Stimulated activated CD4-positive, alpha-beta T cell treated with anti-CD3 and anti-CD28 coated beads, Interleukin-15, amount 100 ng/mL, for 24 hours (primary cell): ENCODE results near the gene RAPGEF6.
"Not testable (repeated sequence)": the region's sequence is repeated elsewhere in the genome, so short reads cannot be mapped to it uniquely, and the experiment has no call there.

Experiments used
- DNase-seq: peaks from one replicate; pipeline ENCODE4 v3.0.0-alpha.2; 2020

RAPGEF6 gene

GRCh38 chr5:131641494-131641893, 6.5 kb upstream of the RAPGEF6 start:
- DNase-seq: no peak

GRCh38 chr5:131640043-131640856, 5.2 kb upstream of the RAPGEF6 start:
- DNase-seq: peak; percentile 66

GRCh38 chr5:131639148-131639547, 4.1 kb upstream of the RAPGEF6 start:
- DNase-seq: no peak

- DNase-seq: no peak
Measured at GRCh38 chr5:131637694-131638093, 2.7 kb upstream of the RAPGEF6 start.

GRCh38 chr5:131635684-131636572, 899 bp upstream of the RAPGEF6 start:
- DNase-seq: no peak

- DNase-seq: peak; percentile 73
Measured at GRCh38 chr5:131634666-131634995, 398 bp downstream of the RAPGEF6 start.

- DNase-seq: no peak
Measured at GRCh38 chr5:131634238-131634637, 791 bp downstream of the RAPGEF6 start.

GRCh38 chr5:131633830-131634229, 1.2 kb downstream of the RAPGEF6 start:
- DNase-seq: no peak

- no peak for DNase-seq
Measured at GRCh38 chr5:131630963-131631350, 4.1 kb downstream of the RAPGEF6 start.

GRCh38 chr5:131630208-131630962, 4.6 kb downstream of the RAPGEF6 start:
- no peak for DNase-seq

- DNase-seq: no peak
Measured at GRCh38 chr5:131628990-131629389, 6.0 kb downstream of the RAPGEF6 start.

GRCh38 chr5:131627207-131627865, 7.7 kb downstream of the RAPGEF6 start:
- no peak for DNase-seq

GRCh38 chr5:131622633-131623032, 12.4 kb downstream of the RAPGEF6 start:
- no peak for DNase-seq

GRCh38 chr5:131621164-131621563, 13.9 kb downstream of the RAPGEF6 start:
- not testable (repeated sequence) for DNase-seq

GRCh38 chr5:131619102-131619501, 15.9 kb downstream of the RAPGEF6 start:
- DNase-seq: no peak

- no peak for DNase-seq
Measured at GRCh38 chr5:131617140-131617822, 17.7 kb downstream of the RAPGEF6 start.

- no peak for DNase-seq
Measured at GRCh38 chr5:131615957-131616356, 19.1 kb downstream of the RAPGEF6 start.

- DNase-seq: no peak
Measured at GRCh38 chr5:131613423-131613822, 21.6 kb downstream of the RAPGEF6 start.

- DNase-seq: no peak
Measured at GRCh38 chr5:131611064-131611381, 24.0 kb downstream of the RAPGEF6 start.

- no peak for DNase-seq
Measured at GRCh38 chr5:131610198-131611063, 24.6 kb downstream of the RAPGEF6 start.

- DNase-seq: no peak
Measured at GRCh38 chr5:131609774-131610173, 25.3 kb downstream of the RAPGEF6 start.
